GM23338 (cell line): ENCODE data around the gene STK33. TPM values are rescaled to one million over a fixed set of nuclear protein-coding genes. Genes with fewer than 3 reads are reported as not detected.

Experiments used
- ATAC-seq: fragments of 200-7000 bp; cut with Tn5 transposase; 3 replicates; pipeline ENCODE4 v1.9.1; 2020
- DNase-seq: peaks from one replicate; pipeline ENCODE4 v3.0.0-alpha.2; 2015; ENCODE audit warnings: low spot score
- H2AFZ ChIP-seq: fragments of 200-600 bp; sonication (generic); 2 replicates; pipeline ENCODE4 v1.8.0; 2016; ENCODE audit warnings: antibody characterized with exemption, mild to moderate bottlenecking, moderate library complexity
- H3F3A ChIP-seq: fragments of 200-600 bp; sonication (generic); replicated peaks from 2 replicates; pipeline ENCODE4 v1.8.0; 2017; ENCODE audit warnings: antibody characterized with exemption, mixed run types, low read depth
- H3K27ac ChIP-seq: fragments of 200-600 bp; sonication (generic); 2 replicates; pipeline ENCODE4 v1.6.1; 2016; ENCODE audit warnings: low read depth
- H3K27me3 ChIP-seq: fragments of 200-600 bp; sonication (generic); 2 replicates; pipeline ENCODE4 v1.8.0; 2016; ENCODE audit warnings: mild to moderate bottlenecking, mixed run types, moderate library complexity; ENCODE audit not compliant: insufficient read depth
- H3K36me3 ChIP-seq: fragments of 200-600 bp; sonication (generic); 2 replicates; pipeline ENCODE4 v1.8.0; 2016; ENCODE audit warnings: mild to moderate bottlenecking; ENCODE audit not compliant: insufficient read depth
- H3K4me1 ChIP-seq: fragments of 200-600 bp; sonication (generic); 2 replicates; pipeline ENCODE4 v1.8.0; 2016; ENCODE audit warnings: mild to moderate bottlenecking, moderate library complexity; ENCODE audit not compliant: insufficient read depth
- H3K4me2 ChIP-seq: fragments of 200-600 bp; sonication (generic); 2 replicates; pipeline ENCODE4 v1.7.1; 2017; ENCODE audit warnings: mixed run types
- H3K4me3 ChIP-seq: fragments of 200-600 bp; sonication (generic); 2 replicates; pipeline ENCODE4 v1.6.1; 2016; ENCODE audit warnings: mixed run types
- H3K79me2 ChIP-seq: fragments of 200-600 bp; sonication (generic); replicated peaks from 2 replicates; pipeline ENCODE4 v1.8.0; 2017; ENCODE audit warnings: mild to moderate bottlenecking; ENCODE audit not compliant: insufficient read depth
- H3K9me2 ChIP-seq: fragments of 200-600 bp; sonication (generic); 2 replicates; pipeline ENCODE4 v1.8.0; 2017; ENCODE audit not compliant: insufficient read depth
- H4K20me1 ChIP-seq: fragments of 200-600 bp; sonication (generic); replicated peaks from 2 replicates; pipeline ENCODE4 v1.8.0; 2017; ENCODE audit warnings: mild to moderate bottlenecking; ENCODE audit not compliant: insufficient read depth
- H3K27ac Mint-ChIP-seq: 2 replicates; pipeline ENCODE4 v1.8.0; 2020; ENCODE audit warnings: inconsistent platforms, mild to moderate bottlenecking, moderate library complexity, mixed read lengths
- H3K27me3 Mint-ChIP-seq: 3 replicates; pipeline ENCODE4 v1.8.0; 2022; ENCODE audit warnings: low read depth, mild to moderate bottlenecking, moderate library complexity, mixed read lengths, inconsistent platforms; ENCODE audit not compliant: insufficient read depth, poor library complexity
- H3K36me3 Mint-ChIP-seq: 3 replicates; pipeline ENCODE4 v1.8.0; 2021; ENCODE audit warnings: low read depth, mild to moderate bottlenecking, inconsistent platforms, moderate library complexity, mixed read lengths
- H3K4me1 Mint-ChIP-seq: 3 replicates; pipeline ENCODE4 v1.8.0; 2020; ENCODE audit warnings: mild to moderate bottlenecking, inconsistent platforms, mixed read lengths
- H3K4me3 Mint-ChIP-seq: 3 replicates; pipeline ENCODE4 v1.8.0; 2021; ENCODE audit warnings: moderate library complexity, mild to moderate bottlenecking, inconsistent platforms, mixed read lengths
- H3K9me3 Mint-ChIP-seq: 3 replicates; pipeline ENCODE4 v1.8.0; 2020; ENCODE audit warnings: moderate library complexity, mild to moderate bottlenecking, inconsistent platforms, mixed read lengths
- CREB1 ChIP-seq: fragments of 250-450 bp; sonication (Bioruptor Pico); IDR thresholded peaks from 2 replicates; pipeline ENCODE4 v1.5.0; 2020; ENCODE audit warnings: low read depth, mild to moderate bottlenecking, moderate library complexity
- EZH2 ChIP-seq: fragments of 200-600 bp; sonication (generic); IDR thresholded peaks from one replicate; pipeline ENCODE4 v1.8.0; 2017; ENCODE audit warnings: antibody characterized with exemption, mild to moderate bottlenecking, low read depth; ENCODE audit not compliant: unreplicated experiment
- EZH2phosphoT487 ChIP-seq: fragments of 200-600 bp; sonication (generic); IDR thresholded peaks from one replicate; pipeline ENCODE4 v1.8.1; 2018; ENCODE audit warnings: antibody characterized with exemption; ENCODE audit not compliant: unreplicated experiment
- JUNB ChIP-seq: IDR thresholded peaks from one replicate; pipeline ENCODE4 v1.6.1; 2016; ENCODE audit warnings: antibody characterized with exemption; ENCODE audit not compliant: unreplicated experiment
- NANOG ChIP-seq: IDR thresholded peaks from 2 replicates; pipeline ENCODE4 v1.6.1; 2016; ENCODE audit warnings: antibody characterized with exemption, borderline replicate concordance
- POLR2AphosphoS5 ChIP-seq: IDR thresholded peaks from 2 replicates; pipeline ENCODE4 v1.6.1; 2016; ENCODE audit warnings: antibody characterized with exemption, low read depth
- STAT1 ChIP-seq: IDR thresholded peaks from one replicate; pipeline ENCODE4 v1.6.1; 2016; ENCODE audit warnings: antibody characterized with exemption; ENCODE audit not compliant: unreplicated experiment
- ZNF114 ChIP-seq: fragments of 250-450 bp; sonication (Bioruptor Pico); IDR thresholded peaks from 2 replicates; pipeline ENCODE4 v1.5.0; 2020; ENCODE audit warnings: mild to moderate bottlenecking, moderate library complexity
- ZNF331 ChIP-seq: fragments of 250-450 bp; sonication (Bioruptor Pico); IDR thresholded peaks from 2 replicates; pipeline ENCODE4 v1.5.0; 2020; ENCODE audit warnings: low read depth, mild to moderate bottlenecking, moderate library complexity
- polyA plus RNA-seq: library from polyadenylated mRNA; unstranded; fragments of >200 nt; fragmentation: Nextera tagmentation; extraction: Ambion mirVana; gene quantifications from 2 replicates; pipeline ENCODE4 v1.2.1, GENCODE V29; 2016
- total RNA-seq: library from RNA; depleted of rRNA; stranded (reverse); fragments of >200 nt; shearing (Covaris generic); gene quantifications from 2 replicates; pipeline ENCODE4 v1.2.3, GENCODE V29; 2014
- TF ChIP-seq, protein P1 (sequence below): fragments of 250-450 bp; sonication (Bioruptor Pico); IDR thresholded peaks from 2 replicates; pipeline ENCODE4 v1.5.0; 2020; ENCODE audit warnings: mild to moderate bottlenecking, moderate library complexity
- TF ChIP-seq, protein P2 (sequence below), 2 experiments: fragments of 200-600 bp in 1 of 2; sonication (generic) in 1 of 2; conservative IDR thresholded peaks; 2 replicates each; pipeline versions ENCODE4 v1.5.1 to v1.6.1; 2016 to 2017; ENCODE audit warnings: antibody characterized with exemption in 2 of 2, low read depth in 2 of 2, mild to moderate bottlenecking in 2 of 2, moderate library complexity in 1 of 2
- TF ChIP-seq, protein P3 (sequence below): IDR thresholded peaks from one replicate; pipeline ENCODE4 v1.6.1; 2018; ENCODE audit warnings: antibody characterized with exemption; ENCODE audit not compliant: unreplicated experiment
- TF ChIP-seq, protein P4 (sequence below): IDR thresholded peaks from 2 replicates; pipeline ENCODE4 v1.6.1; 2016; ENCODE audit warnings: antibody characterized with exemption

STK33 gene
- total and polyA plus RNA-seq, 2 experiments from 2014 or later, result 17.2 to 18.2 TPM

DNA sequence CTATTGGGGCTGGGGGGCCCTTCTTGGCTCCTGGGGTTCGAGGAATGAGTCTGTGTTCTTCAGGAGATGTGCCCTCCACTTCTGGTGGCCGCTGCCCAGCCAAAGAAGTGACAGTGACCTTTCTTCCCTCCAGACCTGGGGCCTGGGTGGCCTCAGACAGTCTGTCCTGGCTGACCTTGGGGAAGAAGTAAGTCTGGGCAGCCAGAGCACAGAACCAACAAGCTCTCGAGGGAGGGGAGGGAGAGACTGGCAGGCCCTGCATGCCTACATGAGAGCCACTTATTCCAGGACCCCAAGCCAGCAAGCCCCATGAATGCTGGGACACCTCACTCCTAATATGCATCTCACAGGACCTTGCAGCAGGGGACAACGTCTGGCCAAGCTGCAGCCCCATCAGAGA is 27.1 kb upstream of the STK33 start:
- no peaks in the 10 kb centered on the region for H3K27me3 Mint-ChIP-seq
- H3K4me3 Mint-ChIP-seq, result no peak overlapping the region
- Histone ChIP-seq H3K36me3 (no peaks in the 10 kb centered on the region), H3K4me1 (no peaks in the 10 kb centered on the region), H3K27ac (no peak overlapping the region), H3K79me2 (no peaks in the 10 kb centered on the region), H3F3A (no peaks in the 10 kb centered on the region), H4K20me1 (no peaks in the 10 kb centered on the region), H3K4me2 (no peak overlapping the region), H3K27me3 (no peaks in the 10 kb centered on the region), H3K9me2 (no peaks in the 10 kb centered on the region), H2AFZ (no peak overlapping the region), H3K4me3 (no peak overlapping the region)
- no peaks in the 10 kb centered on the region for H3K4me1 Mint-ChIP-seq
- no peaks in the 10 kb centered on the region; the same call in 2 of the 3 replicates for H3K36me3 Mint-ChIP-seq
- no peaks in the 10 kb centered on the region for H3K9me3 Mint-ChIP-seq
- no peak for TF ChIP-seq STAT1
- TF ChIP-seq, protein P1, sequence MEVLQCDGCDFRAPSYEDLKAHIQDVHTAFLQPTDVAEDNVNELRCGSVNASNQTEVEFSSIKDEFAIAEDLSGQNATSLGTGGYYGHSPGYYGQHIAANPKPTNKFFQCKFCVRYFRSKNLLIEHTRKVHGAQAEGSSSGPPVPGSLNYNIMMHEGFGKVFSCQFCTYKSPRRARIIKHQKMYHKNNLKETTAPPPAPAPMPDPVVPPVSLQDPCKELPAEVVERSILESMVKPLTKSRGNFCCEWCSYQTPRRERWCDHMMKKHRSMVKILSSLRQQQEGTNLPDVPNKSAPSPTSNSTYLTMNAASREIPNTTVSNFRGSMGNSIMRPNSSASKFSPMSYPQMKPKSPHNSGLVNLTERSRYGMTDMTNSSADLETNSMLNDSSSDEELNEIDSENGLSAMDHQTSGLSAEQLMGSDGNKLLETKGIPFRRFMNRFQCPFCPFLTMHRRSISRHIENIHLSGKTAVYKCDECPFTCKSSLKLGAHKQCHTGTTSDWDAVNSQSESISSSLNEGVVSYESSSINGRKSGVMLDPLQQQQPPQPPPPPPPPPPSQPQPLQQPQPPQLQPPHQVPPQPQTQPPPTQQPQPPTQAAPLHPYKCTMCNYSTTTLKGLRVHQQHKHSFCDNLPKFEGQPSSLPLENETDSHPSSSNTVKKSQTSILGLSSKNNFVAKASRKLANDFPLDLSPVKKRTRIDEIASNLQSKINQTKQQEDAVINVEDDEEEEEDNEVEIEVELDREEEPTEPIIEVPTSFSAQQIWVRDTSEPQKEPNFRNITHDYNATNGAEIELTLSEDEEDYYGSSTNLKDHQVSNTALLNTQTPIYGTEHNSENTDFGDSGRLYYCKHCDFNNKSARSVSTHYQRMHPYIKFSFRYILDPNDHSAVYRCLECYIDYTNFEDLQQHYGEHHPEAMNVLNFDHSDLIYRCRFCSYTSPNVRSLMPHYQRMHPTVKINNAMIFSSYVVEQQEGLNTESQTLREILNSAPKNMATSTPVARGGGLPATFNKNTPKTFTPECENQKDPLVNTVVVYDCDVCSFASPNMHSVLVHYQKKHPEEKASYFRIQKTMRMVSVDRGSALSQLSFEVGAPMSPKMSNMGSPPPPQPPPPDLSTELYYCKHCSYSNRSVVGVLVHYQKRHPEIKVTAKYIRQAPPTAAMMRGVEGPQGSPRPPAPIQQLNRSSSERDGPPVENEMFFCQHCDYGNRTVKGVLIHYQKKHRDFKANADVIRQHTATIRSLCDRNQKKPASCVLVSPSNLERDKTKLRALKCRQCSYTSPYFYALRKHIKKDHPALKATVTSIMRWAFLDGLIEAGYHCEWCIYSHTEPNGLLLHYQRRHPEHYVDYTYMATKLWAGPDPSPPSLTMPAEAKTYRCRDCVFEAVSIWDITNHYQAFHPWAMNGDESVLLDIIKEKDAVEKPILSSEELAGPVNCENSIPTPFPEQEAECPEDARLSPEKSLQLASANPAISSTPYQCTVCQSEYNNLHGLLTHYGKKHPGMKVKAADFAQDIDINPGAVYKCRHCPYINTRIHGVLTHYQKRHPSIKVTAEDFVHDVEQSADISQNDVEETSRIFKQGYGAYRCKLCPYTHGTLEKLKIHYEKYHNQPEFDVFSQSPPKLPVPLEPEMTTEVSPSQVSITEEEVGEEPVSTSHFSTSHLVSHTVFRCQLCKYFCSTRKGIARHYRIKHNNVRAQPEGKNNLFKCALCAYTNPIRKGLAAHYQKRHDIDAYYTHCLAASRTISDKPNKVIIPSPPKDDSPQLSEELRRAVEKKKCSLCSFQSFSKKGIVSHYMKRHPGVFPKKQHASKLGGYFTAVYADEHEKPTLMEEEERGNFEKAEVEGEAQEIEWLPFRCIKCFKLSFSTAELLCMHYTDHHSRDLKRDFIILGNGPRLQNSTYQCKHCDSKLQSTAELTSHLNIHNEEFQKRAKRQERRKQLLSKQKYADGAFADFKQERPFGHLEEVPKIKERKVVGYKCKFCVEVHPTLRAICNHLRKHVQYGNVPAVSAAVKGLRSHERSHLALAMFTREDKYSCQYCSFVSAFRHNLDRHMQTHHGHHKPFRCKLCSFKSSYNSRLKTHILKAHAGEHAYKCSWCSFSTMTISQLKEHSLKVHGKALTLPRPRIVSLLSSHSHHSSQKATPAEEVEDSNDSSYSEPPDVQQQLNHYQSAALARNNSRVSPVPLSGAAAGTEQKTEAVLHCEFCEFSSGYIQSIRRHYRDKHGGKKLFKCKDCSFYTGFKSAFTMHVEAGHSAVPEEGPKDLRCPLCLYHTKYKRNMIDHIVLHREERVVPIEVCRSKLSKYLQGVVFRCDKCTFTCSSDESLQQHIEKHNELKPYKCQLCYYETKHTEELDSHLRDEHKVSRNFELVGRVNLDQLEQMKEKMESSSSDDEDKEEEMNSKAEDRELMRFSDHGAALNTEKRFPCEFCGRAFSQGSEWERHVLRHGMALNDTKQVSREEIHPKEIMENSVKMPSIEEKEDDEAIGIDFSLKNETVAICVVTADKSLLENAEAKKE, result no peak
- no peak for TF ChIP-seq JUNB
- no peak for TF ChIP-seq ZNF114 (CRISPR knock-in tag)
- no peak for TF ChIP-seq CREB1
- TF ChIP-seq, protein P2, sequence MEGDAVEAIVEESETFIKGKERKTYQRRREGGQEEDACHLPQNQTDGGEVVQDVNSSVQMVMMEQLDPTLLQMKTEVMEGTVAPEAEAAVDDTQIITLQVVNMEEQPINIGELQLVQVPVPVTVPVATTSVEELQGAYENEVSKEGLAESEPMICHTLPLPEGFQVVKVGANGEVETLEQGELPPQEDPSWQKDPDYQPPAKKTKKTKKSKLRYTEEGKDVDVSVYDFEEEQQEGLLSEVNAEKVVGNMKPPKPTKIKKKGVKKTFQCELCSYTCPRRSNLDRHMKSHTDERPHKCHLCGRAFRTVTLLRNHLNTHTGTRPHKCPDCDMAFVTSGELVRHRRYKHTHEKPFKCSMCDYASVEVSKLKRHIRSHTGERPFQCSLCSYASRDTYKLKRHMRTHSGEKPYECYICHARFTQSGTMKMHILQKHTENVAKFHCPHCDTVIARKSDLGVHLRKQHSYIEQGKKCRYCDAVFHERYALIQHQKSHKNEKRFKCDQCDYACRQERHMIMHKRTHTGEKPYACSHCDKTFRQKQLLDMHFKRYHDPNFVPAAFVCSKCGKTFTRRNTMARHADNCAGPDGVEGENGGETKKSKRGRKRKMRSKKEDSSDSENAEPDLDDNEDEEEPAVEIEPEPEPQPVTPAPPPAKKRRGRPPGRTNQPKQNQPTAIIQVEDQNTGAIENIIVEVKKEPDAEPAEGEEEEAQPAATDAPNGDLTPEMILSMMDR (conservative IDR thresholded peaks at IDR 0.05; ENCODE audit: low read depth in 2 of 2), result no peak
- TF ChIP-seq EZH2, result no peak
- TF ChIP-seq, protein P3, sequence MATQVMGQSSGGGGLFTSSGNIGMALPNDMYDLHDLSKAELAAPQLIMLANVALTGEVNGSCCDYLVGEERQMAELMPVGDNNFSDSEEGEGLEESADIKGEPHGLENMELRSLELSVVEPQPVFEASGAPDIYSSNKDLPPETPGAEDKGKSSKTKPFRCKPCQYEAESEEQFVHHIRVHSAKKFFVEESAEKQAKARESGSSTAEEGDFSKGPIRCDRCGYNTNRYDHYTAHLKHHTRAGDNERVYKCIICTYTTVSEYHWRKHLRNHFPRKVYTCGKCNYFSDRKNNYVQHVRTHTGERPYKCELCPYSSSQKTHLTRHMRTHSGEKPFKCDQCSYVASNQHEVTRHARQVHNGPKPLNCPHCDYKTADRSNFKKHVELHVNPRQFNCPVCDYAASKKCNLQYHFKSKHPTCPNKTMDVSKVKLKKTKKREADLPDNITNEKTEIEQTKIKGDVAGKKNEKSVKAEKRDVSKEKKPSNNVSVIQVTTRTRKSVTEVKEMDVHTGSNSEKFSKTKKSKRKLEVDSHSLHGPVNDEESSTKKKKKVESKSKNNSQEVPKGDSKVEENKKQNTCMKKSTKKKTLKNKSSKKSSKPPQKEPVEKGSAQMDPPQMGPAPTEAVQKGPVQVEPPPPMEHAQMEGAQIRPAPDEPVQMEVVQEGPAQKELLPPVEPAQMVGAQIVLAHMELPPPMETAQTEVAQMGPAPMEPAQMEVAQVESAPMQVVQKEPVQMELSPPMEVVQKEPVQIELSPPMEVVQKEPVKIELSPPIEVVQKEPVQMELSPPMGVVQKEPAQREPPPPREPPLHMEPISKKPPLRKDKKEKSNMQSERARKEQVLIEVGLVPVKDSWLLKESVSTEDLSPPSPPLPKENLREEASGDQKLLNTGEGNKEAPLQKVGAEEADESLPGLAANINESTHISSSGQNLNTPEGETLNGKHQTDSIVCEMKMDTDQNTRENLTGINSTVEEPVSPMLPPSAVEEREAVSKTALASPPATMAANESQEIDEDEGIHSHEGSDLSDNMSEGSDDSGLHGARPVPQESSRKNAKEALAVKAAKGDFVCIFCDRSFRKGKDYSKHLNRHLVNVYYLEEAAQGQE, result no peak
- TF ChIP-seq, protein P4, sequence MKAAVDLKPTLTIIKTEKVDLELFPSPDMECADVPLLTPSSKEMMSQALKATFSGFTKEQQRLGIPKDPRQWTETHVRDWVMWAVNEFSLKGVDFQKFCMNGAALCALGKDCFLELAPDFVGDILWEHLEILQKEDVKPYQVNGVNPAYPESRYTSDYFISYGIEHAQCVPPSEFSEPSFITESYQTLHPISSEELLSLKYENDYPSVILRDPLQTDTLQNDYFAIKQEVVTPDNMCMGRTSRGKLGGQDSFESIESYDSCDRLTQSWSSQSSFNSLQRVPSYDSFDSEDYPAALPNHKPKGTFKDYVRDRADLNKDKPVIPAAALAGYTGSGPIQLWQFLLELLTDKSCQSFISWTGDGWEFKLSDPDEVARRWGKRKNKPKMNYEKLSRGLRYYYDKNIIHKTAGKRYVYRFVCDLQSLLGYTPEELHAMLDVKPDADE, result no peak
- TF ChIP-seq ZNF331 (CRISPR knock-in tag), result no peak
- TF ChIP-seq NANOG, result no peak
- no peak for TF ChIP-seq EZH2phosphoT487
- no peak for TF ChIP-seq POLR2AphosphoS5
- ATAC-seq, result no peak
- H3K27ac Mint-ChIP-seq, result no peak overlapping the region
- DNase-seq, result no peak
